Loucy (cell line): ENCODE measurements around the gene ARRDC1.

Experiments used
- H2AFZ ChIP-seq: fragments of 200-600 bp; sonication (generic); 2 replicates; pipeline ENCODE4 v1.6.0; 2016; ENCODE audit warnings: antibody characterized with exemption, mild to moderate bottlenecking, low read length, moderate library complexity
- H3F3A ChIP-seq: fragments of 200-600 bp; 2 replicates; pipeline ENCODE4 v1.6.0; 2016; ENCODE audit warnings: antibody characterized with exemption, low read depth, mild to moderate bottlenecking
- H3K27me3 ChIP-seq: fragments of 200-600 bp; sonication (generic); 2 replicates; pipeline ENCODE4 v1.6.1; 2014; ENCODE audit warnings: low read length, mild to moderate bottlenecking; ENCODE audit not compliant: insufficient read depth, poor library complexity, severe bottlenecking
- H3K36me3 ChIP-seq: fragments of 200-600 bp; sonication (generic); 2 replicates; pipeline ENCODE4 v1.6.1; 2016; ENCODE audit warnings: low read length; ENCODE audit not compliant: insufficient read depth
- H3K4me1 ChIP-seq: fragments of 200-600 bp; sonication (generic); 2 replicates; pipeline ENCODE4 v1.5.1; 2014; ENCODE audit warnings: low read length, mild to moderate bottlenecking; ENCODE audit not compliant: insufficient read depth, poor library complexity, severe bottlenecking
- H3K4me2 ChIP-seq: fragments of 200-600 bp; sonication (generic); 2 replicates; pipeline ENCODE4 v1.6.0; 2014; ENCODE audit warnings: antibody characterized with exemption, low read length, low read depth, mild to moderate bottlenecking; ENCODE audit not compliant: poor library complexity, severe bottlenecking
- H3K4me3 ChIP-seq: fragments of 200-600 bp; sonication (generic); 2 replicates; pipeline ENCODE4 v1.5.1; 2014; ENCODE audit warnings: low read length, mild to moderate bottlenecking, mixed read lengths; ENCODE audit not compliant: poor library complexity, severe bottlenecking
- H3K79me2 ChIP-seq: fragments of 200-600 bp; sonication (generic); 2 replicates; pipeline ENCODE4 v1.6.1; 2014; ENCODE audit warnings: low read length; ENCODE audit not compliant: insufficient read depth
- H3K9ac ChIP-seq: fragments of 200-600 bp; sonication (generic); 2 replicates; pipeline ENCODE4 v1.6.0; 2014; ENCODE audit warnings: mild to moderate bottlenecking, low read depth, low read length, moderate library complexity; ENCODE audit not compliant: poor library complexity, severe bottlenecking
- H3K9me2 ChIP-seq: fragments of 200-600 bp; sonication (generic); replicated peaks from 2 replicates; pipeline ENCODE4 v1.6.1; 2016; ENCODE audit warnings: low read depth, low read length, mixed read lengths
- H3K9me3 ChIP-seq: fragments of 200-600 bp; sonication (generic); 2 replicates; pipeline ENCODE4 v1.6.1; 2014; ENCODE audit warnings: mild to moderate bottlenecking, antibody characterized with exemption, low read length, low read depth; ENCODE audit not compliant: insufficient read depth
- H4K20me1 ChIP-seq: fragments of 200-600 bp; sonication (generic); 2 replicates; pipeline ENCODE4 v1.6.0; 2014; ENCODE audit warnings: antibody characterized with exemption, low read length, mild to moderate bottlenecking; ENCODE audit not compliant: insufficient read depth, poor library complexity, severe bottlenecking
- CTCF ChIP-seq: fragments of 200-600 bp; sonication (generic); conservative IDR thresholded peaks from 2 replicates; pipeline ENCODE4 v1.5.1; 2014; ENCODE audit warnings: mild to moderate bottlenecking, antibody characterized with exemption, low read length
- EZH2phosphoT487 ChIP-seq: fragments of 200-600 bp; IDR thresholded peaks from 2 replicates; pipeline ENCODE4 v1.6.1; 2018; ENCODE audit warnings: antibody characterized with exemption, mild to moderate bottlenecking, moderate library complexity, borderline replicate concordance

Gene ARRDC1

DNA sequence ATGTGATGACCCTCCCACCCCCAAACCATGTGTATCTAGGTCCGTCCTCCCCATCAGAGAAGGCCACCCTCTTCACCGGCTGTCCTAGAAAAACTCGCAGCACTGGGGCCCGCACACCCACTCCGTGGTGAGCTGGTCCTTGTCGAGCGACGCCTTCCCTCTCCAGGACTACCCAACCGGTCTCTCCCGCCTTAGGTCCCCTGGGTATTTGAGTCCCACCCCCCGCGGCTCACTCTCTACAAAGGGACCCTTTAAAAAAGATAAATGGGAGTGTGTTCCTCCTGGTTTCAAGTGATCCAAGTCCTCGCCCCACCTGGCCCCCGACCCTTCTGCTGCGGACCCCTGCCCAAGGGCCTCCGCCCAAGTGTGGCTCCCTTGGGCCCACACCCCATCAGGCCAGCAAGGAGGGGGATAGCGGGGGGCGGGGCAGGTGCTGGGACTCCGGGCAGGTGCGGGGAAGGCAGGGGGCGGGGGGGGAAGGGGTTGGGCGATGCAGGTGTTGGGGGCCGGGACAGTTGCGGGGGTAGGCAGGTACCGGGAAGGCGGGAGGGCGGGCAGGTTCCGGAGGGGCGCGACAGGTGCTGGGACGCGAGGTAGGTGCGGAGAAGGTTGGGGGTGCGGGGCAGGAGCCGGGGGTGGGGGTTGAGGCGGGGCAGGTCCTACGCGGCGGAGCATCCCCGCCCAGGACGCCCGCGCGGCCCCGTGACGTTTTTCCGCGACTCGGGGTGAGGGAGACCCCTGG is 970 bp upstream of the ARRDC1 start:
- Histone ChIP-seq H3K9ac (no peak overlapping the region), H3K36me3 (no peaks in the 10 kb centered on the region), H3K79me2 (peaks cover 17% of the 10 kb centered on the region), H3F3A (0 out of 2 replicates have a peak, but pooled peaks cover 2% of the 10 kb centered on the region), H2AFZ (no peak overlapping the region), H3K4me3 (peak overlapping the region; percentile 29), H3K9me3 (no peaks in the 10 kb centered on the region), H3K4me2 (peak overlapping the region; percentile 34), H3K9me2 (no peaks in the 10 kb centered on the region), H3K27me3 (no peaks in the 10 kb centered on the region), H3K4me1 (peaks cover 27% of the 10 kb centered on the region), H4K20me1 (peaks cover 15% of the 10 kb centered on the region)
- no peak for TF ChIP-seq EZH2phosphoT487
- no peak for TF ChIP-seq CTCF

DNA sequence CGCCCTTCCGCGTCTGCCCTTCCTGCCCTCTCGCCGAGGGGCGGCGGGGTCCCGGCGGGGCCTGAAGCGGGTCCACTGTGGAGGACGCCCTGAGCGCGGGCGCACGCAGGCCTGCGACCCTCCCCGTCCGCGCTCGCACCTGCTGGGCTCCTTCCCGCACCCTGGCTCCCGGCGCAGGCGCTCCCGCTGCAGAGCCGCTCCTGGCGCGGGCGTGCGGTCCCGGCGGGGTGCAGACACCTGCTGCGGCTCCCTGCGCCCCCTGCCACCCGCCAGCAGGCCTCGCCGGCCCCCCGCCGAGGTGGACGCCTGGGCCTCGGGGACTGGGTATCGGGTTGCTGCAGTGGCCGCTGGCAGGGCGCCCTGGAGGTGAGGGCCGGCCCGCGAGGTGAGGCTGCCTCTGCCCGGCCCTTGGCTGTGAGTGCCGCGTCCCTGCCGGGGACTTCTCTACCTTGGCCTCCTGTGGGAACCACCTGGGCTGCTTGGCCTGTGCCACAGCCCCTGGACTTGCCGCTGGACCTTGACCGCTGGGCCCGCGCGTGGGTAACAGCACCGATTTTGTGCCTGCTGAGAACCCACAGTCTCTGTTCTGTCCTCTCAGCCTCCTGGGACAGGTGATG is 627 bp downstream of the ARRDC1 start:
- Histone ChIP-seq H3K4me2 (peak overlapping the region; percentile 94), H2AFZ (peak overlapping the region; percentile 81; the same call in 1 of the 2 replicates), H3K9me3 (no peaks in the 10 kb centered on the region), H4K20me1 (peaks cover 15% of the 10 kb centered on the region), H3K4me3 (peak overlapping the region; percentile 85), H3K4me1 (peaks cover 27% of the 10 kb centered on the region), H3F3A (0 out of 2 replicates have a peak, but pooled peaks cover 2% of the 10 kb centered on the region), H3K9me2 (no peaks in the 10 kb centered on the region), H3K9ac (peak overlapping the region; percentile 75), H3K27me3 (no peaks in the 10 kb centered on the region), H3K79me2 (peaks cover 17% of the 10 kb centered on the region), H3K36me3 (no peaks in the 10 kb centered on the region)
- TF ChIP-seq CTCF (no peak), EZH2phosphoT487 (no peak)

- Histone ChIP-seq H3K9me2 (no peaks in the 10 kb centered on the region), H3K4me2 (peak overlapping the region; percentile 94), H3K27me3 (no peaks in the 10 kb centered on the region), H4K20me1 (peaks cover 18% of the 10 kb centered on the region), H3K4me3 (peak overlapping the region; percentile 85), H3K4me1 (peaks cover 27% of the 10 kb centered on the region), H3F3A (0 out of 2 replicates have a peak, but pooled peaks cover 2% of the 10 kb centered on the region), H3K9me3 (no peaks in the 10 kb centered on the region), H2AFZ (no peak overlapping the region), H3K79me2 (peaks cover 17% of the 10 kb centered on the region), H3K36me3 (no peaks in the 10 kb centered on the region), H3K9ac (peak overlapping the region; percentile 75)
- TF ChIP-seq EZH2phosphoT487: no peak
- TF ChIP-seq CTCF: no peak
These were observed 1.2 kb downstream of the ARRDC1 start for GRCh38 chr9:137606734-137607138.
